Type B pancreatic cell (in vitro differentiated cells): ENCODE measurements around the gene TMEM244. TPM values are rescaled to one million over a fixed set of nuclear protein-coding genes. Genes with fewer than 3 reads are reported as not detected.

ENCODE experiments used
- DNase-seq: peaks from one replicate; pipeline ENCODE4 v3.0.0; 2021; ENCODE audit warnings: mixed read lengths; ENCODE audit not compliant: unreplicated experiment; ENCODE audit errors: extremely low spot score
- H3K27ac Mint-ChIP-seq: 2 replicates; pipeline ENCODE4 v1.8.0; 2021; ENCODE audit warnings: mild to moderate bottlenecking, mixed read lengths
- H3K27me3 Mint-ChIP-seq: 2 replicates; pipeline ENCODE4 v1.8.0; 2021; ENCODE audit warnings: mixed read lengths
- H3K36me3 Mint-ChIP-seq: 2 replicates; pipeline ENCODE4 v1.8.0; 2021; ENCODE audit warnings: mixed read lengths
- H3K4me1 Mint-ChIP-seq: one replicate; pipeline ENCODE4 v1.8.0; 2021; ENCODE audit warnings: mixed read lengths; ENCODE audit not compliant: unreplicated experiment
- H3K4me3 Mint-ChIP-seq: 2 replicates; pipeline ENCODE4 v1.8.0; 2021; ENCODE audit warnings: mild to moderate bottlenecking, mixed read lengths
- H3K9me3 Mint-ChIP-seq: 2 replicates; pipeline ENCODE4 v1.8.0; 2021; ENCODE audit warnings: mixed read lengths
- CTCF ChIP-seq: fragments of 200-600 bp; sonication (generic); conservative IDR thresholded peaks from 2 replicates; pipeline ENCODE4 v1.5.0; 2021; ENCODE audit warnings: antibody characterized with exemption, mild to moderate bottlenecking
- total RNA-seq: library from RNA; stranded (reverse); gene quantifications from 2 replicates; pipeline ENCODE4 v1.2.1, GENCODE V29; 2021; ENCODE audit warnings: low replicate concordance

Gene TMEM244
- total RNA-seq, 1 donor from 2014 or later = not detected

GRCh38 chr6:129875610-129876520, 14.8 kb upstream of the TMEM244 start:
- DNase-seq = no peak
- no peak for TF ChIP-seq CTCF
- Mint-ChIP-seq H3K27me3 (no peaks in the 10 kb centered on the region), H3K4me1 (peaks cover 8% of the 10 kb centered on the region), H3K9me3 (peaks cover 5% of the 10 kb centered on the region), H3K27ac (no peak overlapping the region), H3K36me3 (no peaks in the 10 kb centered on the region), H3K4me3 (no peak overlapping the region)

GRCh38 chr6:129874837-129875236, 13.7 kb upstream of the TMEM244 start:
- Mint-ChIP-seq H3K27me3 (no peaks in the 10 kb centered on the region), H3K4me3 (no peak overlapping the region), H3K36me3 (no peaks in the 10 kb centered on the region), H3K27ac (no peak overlapping the region), H3K9me3 (peaks cover 5% of the 10 kb centered on the region), H3K4me1 (peaks cover 8% of the 10 kb centered on the region)
- TF ChIP-seq CTCF = no peak
- no peak for DNase-seq

GRCh38 chr6:129872586-129872985, 11.5 kb upstream of the TMEM244 start:
- no peak for TF ChIP-seq CTCF
- H3K27ac Mint-ChIP-seq = no peak overlapping the region

DNA sequence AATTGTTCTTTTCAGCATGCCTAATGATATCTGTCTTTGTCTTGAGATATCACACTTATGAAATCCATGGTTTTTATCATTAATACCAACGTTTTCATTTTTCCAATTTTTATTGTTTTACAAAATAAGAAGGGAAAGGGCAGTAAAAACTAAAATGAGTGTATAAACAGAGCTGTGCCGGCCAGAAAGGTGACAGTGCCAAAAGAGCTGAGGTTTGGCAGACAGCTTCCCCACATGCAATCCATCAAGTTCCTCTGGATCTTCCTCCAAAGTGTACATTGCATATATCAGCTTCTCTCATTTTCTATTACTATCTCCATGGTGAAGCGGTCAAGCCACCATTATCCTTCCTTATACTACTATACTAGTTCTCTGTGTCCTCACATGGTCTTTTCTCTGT, 10.1 kb upstream of the TMEM244 start:
- Mint-ChIP-seq H3K27me3 (no peaks in the 10 kb centered on the region), H3K4me1 (peaks cover 10% of the 10 kb centered on the region), H3K27ac (no peak overlapping the region), H3K36me3 (no peaks in the 10 kb centered on the region), H3K9me3 (peaks cover 1% of the 10 kb centered on the region), H3K4me3 (no peak overlapping the region)
- DNase-seq = no peak
- no peak for TF ChIP-seq CTCF

More at GRCh38 chr6:129872586-129872985, 11.5 kb upstream of the TMEM244 start:
- DNase-seq = no peak
- H3K4me3 Mint-ChIP-seq = no peak overlapping the region
- no peaks in the 10 kb centered on the region for H3K9me3 Mint-ChIP-seq
- H3K27me3 Mint-ChIP-seq = no peaks in the 10 kb centered on the region
- H3K4me1 Mint-ChIP-seq = peaks cover 8% of the 10 kb centered on the region
- H3K36me3 Mint-ChIP-seq = no peaks in the 10 kb centered on the region

- Mint-ChIP-seq H3K27ac (no peak overlapping the region), H3K4me3 (no peak overlapping the region), H3K27me3 (no peaks in the 10 kb centered on the region), H3K36me3 (no peaks in the 10 kb centered on the region), H3K4me1 (peaks cover 6% of the 10 kb centered on the region), H3K9me3 (peaks cover 5% of the 10 kb centered on the region)
- DNase-seq = no peak
- TF ChIP-seq CTCF = no peak
Observed at GRCh38 chr6:129867403-129867802, 6.3 kb upstream of the TMEM244 start.
